ENCODE measurements around the gene LSMEM2.

GRCh38 chr3:50261505-50261904 is 17.4 kb upstream of the LSMEM2 start:
- TF ChIP-seq CTCF (IDR thresholded peaks at IDR 0.05; ENCODE audit: control extremely low read depth in 1 of 3, insufficient read depth in 1 of 3, low read depth in 1 of 3, low read length in 3 of 3): no peak
- TF ChIP-seq MAX (IDR thresholded peaks at IDR 0.05): no peak
- TF ChIP-seq CEBPB (IDR thresholded peaks at IDR 0.05; ENCODE audit: low read depth, low read length): no peak
- TF ChIP-seq ATF3 (IDR thresholded peaks at IDR 0.05; ENCODE audit: insufficient read depth, low read depth, low read length): no peak
- no peak for TF ChIP-seq GTF2F1 (IDR thresholded peaks at IDR 0.05; ENCODE audit: borderline replicate concordance, low read depth, low read length)
